ENCODE measurements around the gene TRAPPC10.

TRAPPC10 gene

GRCh38 chr21:43985690-43986251 is 26.3 kb upstream of the TRAPPC10 start:
- H3K9ac ChIP-seq (ENCODE audit: insufficient read length), result no peak overlapping the region
- H3K27ac ChIP-seq, result no peak overlapping the region
- DNase-seq (ENCODE audit: low read depth, low spot score), result no peak
- H3K4me3 ChIP-seq, result no peak overlapping the region
- TF ChIP-seq FOXP2 (optimal IDR thresholded peaks at IDR 0.05; ENCODE audit: control extremely low read depth, extremely low read length, insufficient read depth), result no peak
- TF ChIP-seq EZH2 (IDR thresholded peaks at IDR 0.05), result no peak
- no peak for TF ChIP-seq POLR2AphosphoS5 (IDR thresholded peaks at IDR 0.05; ENCODE audit: borderline replicate concordance, low read depth, low read length)
- H3K9me3 ChIP-seq (ENCODE audit: low read depth, low read length), result no peaks in the 10 kb centered on the region
- H3K36me3 ChIP-seq (ENCODE audit: insufficient read depth, low read length), result peaks cover 9% of the 10 kb centered on the region; the same call in 1 of the 2 replicates

DNA sequence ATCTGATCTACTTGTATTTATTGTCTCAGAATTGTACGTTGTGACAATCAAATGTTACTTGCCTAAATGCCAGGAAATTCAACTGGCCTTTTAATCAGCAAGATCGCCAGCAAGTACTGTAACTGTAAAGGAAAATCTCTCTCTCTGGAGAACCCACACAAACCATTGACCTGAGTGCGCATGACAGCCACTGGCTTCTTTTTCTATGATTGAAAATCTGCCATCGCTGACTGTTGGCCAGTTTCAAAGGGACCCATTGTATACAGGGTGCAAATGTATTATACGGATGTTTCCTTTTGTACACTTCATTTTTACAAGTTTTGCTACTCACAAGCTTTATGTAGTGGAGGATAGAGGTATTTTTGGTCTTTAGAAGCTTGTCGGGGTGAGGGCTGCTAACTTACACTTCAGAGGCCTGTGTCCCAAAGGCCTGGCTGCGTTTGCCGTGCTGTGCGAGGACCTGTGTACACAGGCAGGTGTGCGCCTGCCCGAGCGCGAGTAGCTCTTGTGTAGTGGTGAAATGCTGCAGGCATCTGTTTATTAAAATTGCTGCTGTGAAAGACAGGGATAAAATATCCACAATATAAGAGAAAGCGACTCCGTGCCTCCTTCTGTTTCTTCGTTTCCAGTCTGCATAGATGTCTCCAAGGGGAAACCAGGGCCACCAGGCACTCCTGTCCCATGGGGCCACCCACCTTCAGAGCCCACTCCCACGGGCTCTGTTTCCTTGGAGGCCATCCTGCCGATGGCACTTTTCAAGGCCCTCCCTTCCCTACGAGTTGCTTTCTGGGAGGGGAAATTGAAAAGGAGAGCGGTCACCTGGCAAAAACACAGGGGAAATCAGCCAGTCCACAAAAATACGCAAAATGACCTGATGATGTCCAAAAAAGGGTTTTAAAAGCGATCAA is 25.3 kb upstream of the TRAPPC10 start:
- Histone ChIP-seq H3K27ac (0 out of 2 replicates have a peak overlapping the region, but pooled peaks have one; percentile 8), H3K36me3 (ENCODE audit: insufficient read depth, low read length) (peaks cover under 1% of the 10 kb centered on the region; the same call in 1 of the 2 replicates), H3K9me3 (ENCODE audit: low read depth, low read length) (no peaks in the 10 kb centered on the region), H3K9ac (ENCODE audit: insufficient read length) (no peak overlapping the region), H3K4me3 (no peak overlapping the region)
- TF ChIP-seq POLR2AphosphoS5 (IDR thresholded peaks at IDR 0.05; ENCODE audit: borderline replicate concordance, low read depth, low read length) (no peak), FOXP2 (optimal IDR thresholded peaks at IDR 0.05; ENCODE audit: control extremely low read depth, extremely low read length, insufficient read depth) (no peak), EZH2 (IDR thresholded peaks at IDR 0.05) (no peak)
- no peak for DNase-seq (ENCODE audit: low read depth, low spot score)

DNA sequence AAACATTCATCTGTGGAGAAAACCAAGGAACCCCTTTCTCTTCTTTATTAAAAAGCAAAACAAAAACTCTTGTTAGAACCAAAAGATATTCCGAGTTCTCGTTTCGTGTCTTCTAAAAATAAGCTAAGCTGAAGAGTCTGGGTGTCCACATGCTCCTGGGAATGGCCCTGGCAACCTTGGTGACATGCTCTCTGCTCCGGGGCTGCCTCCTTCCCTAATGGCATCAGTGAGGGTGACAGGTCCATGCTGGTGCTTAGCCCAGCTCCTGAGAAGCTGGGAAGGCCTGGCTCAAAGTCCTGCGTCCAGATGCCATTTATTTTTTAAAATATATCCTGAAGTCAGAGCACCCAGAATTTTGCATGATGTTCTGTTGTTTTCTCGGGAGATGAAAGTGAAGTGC is 24.6 kb upstream of the TRAPPC10 start:
- Histone ChIP-seq H3K9ac (ENCODE audit: insufficient read length) (no peak overlapping the region), H3K9me3 (ENCODE audit: low read depth, low read length) (no peaks in the 10 kb centered on the region), H3K27ac (0 out of 2 replicates have a peak overlapping the region, but pooled peaks have one; percentile 8), H3K4me3 (no peak overlapping the region), H3K36me3 (ENCODE audit: insufficient read depth, low read length) (no peaks in the 10 kb centered on the region)
- TF ChIP-seq FOXP2 (optimal IDR thresholded peaks at IDR 0.05; ENCODE audit: control extremely low read depth, extremely low read length, insufficient read depth), result no peak
- no peak for TF ChIP-seq POLR2AphosphoS5 (IDR thresholded peaks at IDR 0.05; ENCODE audit: borderline replicate concordance, low read depth, low read length)
- TF ChIP-seq EZH2 (IDR thresholded peaks at IDR 0.05), result no peak
- DNase-seq (ENCODE audit: low read depth, low spot score), result no peak

DNA sequence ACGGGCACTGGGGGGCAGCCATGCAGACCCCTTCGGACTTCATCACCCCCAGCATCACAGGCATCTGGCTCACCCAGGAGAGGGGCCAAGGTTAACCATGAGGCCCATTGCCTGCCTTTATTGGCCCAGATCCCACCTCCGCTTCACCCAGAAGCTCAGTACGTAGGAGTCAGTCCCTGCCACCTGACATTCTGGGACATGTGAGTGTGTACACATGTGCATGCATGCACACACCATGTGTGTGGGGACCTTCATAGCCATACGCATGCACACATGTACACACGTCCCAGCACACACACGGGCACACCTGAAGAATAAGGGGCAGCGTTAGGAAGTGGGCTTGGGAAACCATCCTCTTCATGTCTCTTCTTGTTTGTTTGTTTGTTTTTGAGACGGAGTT is 24.1 kb upstream of the TRAPPC10 start:
- DNase-seq (ENCODE audit: low read depth, low spot score), result no peak
- TF ChIP-seq FOXP2 (optimal IDR thresholded peaks at IDR 0.05; ENCODE audit: control extremely low read depth, extremely low read length, insufficient read depth), result no peak
- TF ChIP-seq EZH2 (IDR thresholded peaks at IDR 0.05), result no peak
- TF ChIP-seq POLR2AphosphoS5 (IDR thresholded peaks at IDR 0.05; ENCODE audit: borderline replicate concordance, low read depth, low read length), result no peak
- H3K27ac ChIP-seq, result no peak overlapping the region

GRCh38 chr21:43988506-43989230 is 23.4 kb upstream of the TRAPPC10 start:
- Histone ChIP-seq H3K4me3 (no peak overlapping the region), H3K9me3 (ENCODE audit: low read depth, low read length) (no peaks in the 10 kb centered on the region), H3K36me3 (ENCODE audit: insufficient read depth, low read length) (no peaks in the 10 kb centered on the region), H3K27ac (no peak overlapping the region), H3K9ac (ENCODE audit: insufficient read length) (no peak overlapping the region)
- no peak for DNase-seq (ENCODE audit: low read depth, low spot score)
- TF ChIP-seq POLR2AphosphoS5 (IDR thresholded peaks at IDR 0.05; ENCODE audit: borderline replicate concordance, low read depth, low read length) (no peak), FOXP2 (optimal IDR thresholded peaks at IDR 0.05; ENCODE audit: control extremely low read depth, extremely low read length, insufficient read depth) (no peak), EZH2 (IDR thresholded peaks at IDR 0.05) (no peak)

More for the DNA sequence above, 24.1 kb upstream of the TRAPPC10 start:
- Histone ChIP-seq H3K36me3 (ENCODE audit: insufficient read depth, low read length) (no peaks in the 10 kb centered on the region), H3K9me3 (ENCODE audit: low read depth, low read length) (no peaks in the 10 kb centered on the region), H3K4me3 (no peak overlapping the region), H3K9ac (ENCODE audit: insufficient read length) (no peak overlapping the region)

DNA sequence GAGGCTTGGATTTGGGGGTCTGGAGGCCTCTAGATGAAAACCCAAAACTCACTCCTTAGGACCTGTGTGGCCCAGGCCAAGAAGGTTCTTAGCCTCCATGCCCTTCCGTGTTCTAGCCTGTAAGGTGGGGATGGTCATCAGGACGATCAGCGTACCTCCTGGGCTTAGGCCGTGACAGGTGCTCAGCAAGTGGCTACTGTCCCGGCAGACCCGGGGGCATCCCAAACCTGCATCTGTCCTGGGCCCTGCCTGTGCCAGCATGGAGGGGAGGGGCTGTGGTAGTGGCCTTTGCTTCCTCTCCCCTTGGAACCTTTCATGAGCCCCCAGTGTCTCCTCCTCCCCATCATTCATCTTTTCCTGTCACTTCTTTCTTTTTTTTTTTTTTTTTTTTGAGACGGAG is 22.7 kb upstream of the TRAPPC10 start:
- no peak for DNase-seq (ENCODE audit: low read depth, low spot score)

GRCh38 chr21:43991447-43991991 is 20.6 kb upstream of the TRAPPC10 start:
- TF ChIP-seq FOXP2 (optimal IDR thresholded peaks at IDR 0.05; ENCODE audit: control extremely low read depth, extremely low read length, insufficient read depth) (no peak), EZH2 (IDR thresholded peaks at IDR 0.05) (no peak), POLR2AphosphoS5 (IDR thresholded peaks at IDR 0.05; ENCODE audit: borderline replicate concordance, low read depth, low read length) (no peak)
- Histone ChIP-seq H3K9ac (ENCODE audit: insufficient read length) (no peak overlapping the region), H3K4me3 (no peak overlapping the region), H3K27ac (no peak overlapping the region), H3K36me3 (ENCODE audit: insufficient read depth, low read length) (no peaks in the 10 kb centered on the region), H3K9me3 (ENCODE audit: low read depth, low read length) (no peaks in the 10 kb centered on the region)
- no peak for DNase-seq (ENCODE audit: low read depth, low spot score)

More for the DNA sequence above, 22.7 kb upstream of the TRAPPC10 start:
- H3K9ac ChIP-seq (ENCODE audit: insufficient read length), result no peak overlapping the region
- no peaks in the 10 kb centered on the region for H3K9me3 ChIP-seq (ENCODE audit: low read depth, low read length)
- TF ChIP-seq POLR2AphosphoS5 (IDR thresholded peaks at IDR 0.05; ENCODE audit: borderline replicate concordance, low read depth, low read length), result no peak
- no peak overlapping the region for H3K4me3 ChIP-seq
- H3K27ac ChIP-seq, result no peak overlapping the region
- H3K36me3 ChIP-seq (ENCODE audit: insufficient read depth, low read length), result no peaks in the 10 kb centered on the region

DNA sequence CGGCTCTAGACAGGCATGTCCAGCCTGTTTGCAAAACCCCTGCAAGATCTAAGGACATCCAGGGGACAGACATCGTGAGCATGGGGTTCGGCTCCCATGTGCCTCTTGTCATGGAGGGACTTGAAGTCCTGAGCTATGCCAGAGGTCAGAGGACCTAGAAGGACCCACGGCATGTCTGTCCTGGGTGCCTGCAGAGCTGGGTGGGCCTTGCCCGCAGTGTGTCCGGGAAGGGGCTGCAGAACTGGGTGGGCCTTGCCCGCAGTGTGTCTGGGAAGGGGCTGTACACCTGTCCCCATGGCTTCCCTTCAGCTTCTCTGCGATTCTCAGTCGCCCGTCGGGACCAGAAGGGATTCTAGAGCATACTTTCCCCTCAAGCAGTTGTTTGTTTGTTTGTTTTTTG is 20.0 kb upstream of the TRAPPC10 start:
- Histone ChIP-seq H3K27ac (no peak overlapping the region), H3K4me3 (no peak overlapping the region), H3K9ac (ENCODE audit: insufficient read length) (no peak overlapping the region), H3K36me3 (ENCODE audit: insufficient read depth, low read length) (no peaks in the 10 kb centered on the region), H3K9me3 (ENCODE audit: low read depth, low read length) (no peaks in the 10 kb centered on the region)
- DNase-seq (ENCODE audit: low read depth, low spot score), result no peak
- TF ChIP-seq POLR2AphosphoS5 (IDR thresholded peaks at IDR 0.05; ENCODE audit: borderline replicate concordance, low read depth, low read length) (no peak), FOXP2 (optimal IDR thresholded peaks at IDR 0.05; ENCODE audit: control extremely low read depth, extremely low read length, insufficient read depth) (no peak), EZH2 (IDR thresholded peaks at IDR 0.05) (no peak)
